NB4 (cell line): ENCODE results near the gene CACNA1B.
"Not testable (repeated sequence)": the region's sequence is repeated elsewhere in the genome, so short reads cannot be mapped to it uniquely, and the experiment has no call there.

ENCODE experiments used
- DNase-seq: peaks from one replicate; pipeline ENCODE4 v3.0.0; 2010; ENCODE audit warnings: low read depth
- H3K4me3 ChIP-seq: one replicate; pipeline ENCODE4 v1.5.1; 2011; ENCODE audit warnings: mild to moderate bottlenecking, low read depth, low read length, moderate library complexity
- MYC ChIP-seq: IDR thresholded peaks from 2 replicates; pipeline ENCODE4 v1.6.1; 2011; ENCODE audit warnings: low read depth, low read length
- POLR2A ChIP-seq: IDR thresholded peaks from 2 replicates; pipeline ENCODE4 v1.6.1; 2011; ENCODE audit warnings: mild to moderate bottlenecking; ENCODE audit not compliant: insufficient read length; ENCODE audit errors: extremely low read depth
- TF ChIP-seq, protein P1 (sequence below): IDR thresholded peaks from one replicate; pipeline ENCODE4 v1.5.1; 2012; ENCODE audit warnings: low read depth, low read length
- TF ChIP-seq, protein P2 (sequence below): IDR thresholded peaks from 2 replicates; pipeline ENCODE4 v1.6.1; 2011; ENCODE audit warnings: low read depth, low read length

CACNA1B gene

GRCh38 chr9:138083873-138084272 is 206.3 kb downstream of the CACNA1B start:
- TF ChIP-seq MYC (no peak), POLR2A (no peak)
- TF ChIP-seq, protein P1, sequence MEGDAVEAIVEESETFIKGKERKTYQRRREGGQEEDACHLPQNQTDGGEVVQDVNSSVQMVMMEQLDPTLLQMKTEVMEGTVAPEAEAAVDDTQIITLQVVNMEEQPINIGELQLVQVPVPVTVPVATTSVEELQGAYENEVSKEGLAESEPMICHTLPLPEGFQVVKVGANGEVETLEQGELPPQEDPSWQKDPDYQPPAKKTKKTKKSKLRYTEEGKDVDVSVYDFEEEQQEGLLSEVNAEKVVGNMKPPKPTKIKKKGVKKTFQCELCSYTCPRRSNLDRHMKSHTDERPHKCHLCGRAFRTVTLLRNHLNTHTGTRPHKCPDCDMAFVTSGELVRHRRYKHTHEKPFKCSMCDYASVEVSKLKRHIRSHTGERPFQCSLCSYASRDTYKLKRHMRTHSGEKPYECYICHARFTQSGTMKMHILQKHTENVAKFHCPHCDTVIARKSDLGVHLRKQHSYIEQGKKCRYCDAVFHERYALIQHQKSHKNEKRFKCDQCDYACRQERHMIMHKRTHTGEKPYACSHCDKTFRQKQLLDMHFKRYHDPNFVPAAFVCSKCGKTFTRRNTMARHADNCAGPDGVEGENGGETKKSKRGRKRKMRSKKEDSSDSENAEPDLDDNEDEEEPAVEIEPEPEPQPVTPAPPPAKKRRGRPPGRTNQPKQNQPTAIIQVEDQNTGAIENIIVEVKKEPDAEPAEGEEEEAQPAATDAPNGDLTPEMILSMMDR = no peak
- TF ChIP-seq, protein P2, sequence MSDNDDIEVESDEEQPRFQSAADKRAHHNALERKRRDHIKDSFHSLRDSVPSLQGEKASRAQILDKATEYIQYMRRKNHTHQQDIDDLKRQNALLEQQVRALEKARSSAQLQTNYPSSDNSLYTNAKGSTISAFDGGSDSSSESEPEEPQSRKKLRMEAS = no peak
- DNase-seq = no peak
- H3K4me3 ChIP-seq = no peak overlapping the region

DNA sequence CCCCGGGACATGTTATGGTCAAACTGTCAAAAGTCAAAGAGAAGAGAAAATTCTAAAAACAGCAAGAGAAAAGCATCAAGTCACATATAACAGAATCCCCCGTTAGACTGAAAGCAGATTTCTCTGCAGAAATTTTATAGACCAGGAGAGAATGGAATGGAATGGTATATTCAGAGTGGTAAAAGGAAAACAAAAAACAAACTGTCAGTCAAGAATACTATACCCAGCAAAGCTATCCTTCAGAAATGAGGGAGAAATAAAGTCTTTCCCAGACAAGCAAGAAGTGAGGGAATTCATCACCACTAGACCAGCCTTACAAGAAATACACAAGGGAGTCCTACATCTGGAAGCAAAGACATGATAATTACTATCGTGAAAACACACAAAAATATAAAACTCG is 208.0 kb downstream of the CACNA1B start:
- no peak for DNase-seq
- TF ChIP-seq, protein P1 = no peak
- TF ChIP-seq, protein P2 = no peak
- TF ChIP-seq POLR2A (no peak), MYC (no peak)

GRCh38 chr9:138092057-138092456 is 214.5 kb downstream of the CACNA1B start:
- DNase-seq, H3K4me3 ChIP-seq: not testable (repeated sequence)

More for the DNA sequence above, 208.0 kb downstream of the CACNA1B start:
- no peak overlapping the region for H3K4me3 ChIP-seq

GRCh38 chr9:138094028-138094427 is 216.4 kb downstream of the CACNA1B start:
- no peak for DNase-seq
- H3K4me3 ChIP-seq = no peak overlapping the region
- TF ChIP-seq, protein P2 = no peak
- TF ChIP-seq POLR2A (no peak), MYC (no peak)
- TF ChIP-seq, protein P1 = no peak

DNA sequence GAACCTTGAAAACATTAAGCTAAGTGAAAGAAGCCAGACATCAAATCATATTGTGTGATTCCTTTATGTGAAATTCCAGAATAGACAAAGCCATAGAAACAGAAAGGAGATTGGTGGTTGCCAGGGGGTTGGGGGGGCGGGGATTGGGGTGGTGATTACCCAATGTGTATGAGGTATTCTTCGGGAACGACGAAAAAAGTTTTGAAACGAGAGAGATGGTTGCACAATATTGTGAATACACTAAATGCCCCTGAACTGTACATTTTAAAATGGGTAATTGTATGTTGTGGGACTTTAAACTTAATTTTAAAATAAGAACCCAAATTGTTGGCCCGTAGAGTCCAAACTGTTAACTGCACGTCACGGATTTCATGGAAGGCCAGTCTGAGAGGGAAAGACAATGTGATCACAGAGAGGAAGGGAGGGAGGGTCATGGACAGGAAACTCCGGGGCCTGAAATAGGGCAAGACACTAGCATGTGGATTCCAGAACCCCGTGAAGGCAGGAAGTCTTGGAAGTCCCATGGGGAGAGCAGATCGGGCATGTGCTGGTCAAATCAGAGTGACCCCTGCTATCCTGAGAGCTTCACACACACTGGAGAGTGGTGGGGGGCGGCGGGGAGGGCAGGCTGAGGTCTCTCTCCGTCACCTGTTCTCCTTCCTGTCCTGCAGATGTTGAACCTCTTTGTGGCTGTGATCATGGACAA is 218.4 kb downstream of the CACNA1B start:
- DNase-seq = peak; percentile 41

GRCh38 chr9:138096519-138096845 is 218.9 kb downstream of the CACNA1B start:
- H3K4me3 ChIP-seq = no peak overlapping the region
- no peak for DNase-seq
- TF ChIP-seq, protein P1 = no peak
- TF ChIP-seq, protein P2 = no peak
- TF ChIP-seq MYC = no peak
- no peak for TF ChIP-seq POLR2A

More for the DNA sequence above, 218.4 kb downstream of the CACNA1B start:
- TF ChIP-seq POLR2A = no peak
- TF ChIP-seq, protein P2 = no peak
- TF ChIP-seq, protein P1 = no peak
- no peak overlapping the region for H3K4me3 ChIP-seq
